HG03045 (cell line): ENCODE measurements around the gene TOMM5.
A peak's percentile ranks its signal among the peaks of the same experiment; 100 is the strongest.

ENCODE experiments used
- ATAC-seq: cut with Tn5 transposase; IDR thresholded peaks from one replicate; pipeline ENCODE4 v1.9.1; 2021; ENCODE audit warnings: mild to moderate bottlenecking, moderate library complexity; ENCODE audit not compliant: unreplicated experiment

TOMM5 gene

GRCh38 chr9:37592108-37592951 lies at the start of gene TOMM5:
Gene TOMM5 (minus strand): TSS chr9:37592597. CDS start chr9:37592532, 65 bp downstream.
- ATAC-seq = peak; percentile 93

GRCh38 chr9:37641331-37641730 lies 48.9 kb upstream of the TOMM5 start:
- ATAC-seq = no peak

- ATAC-seq = no peak
These were observed 47.8 kb upstream of the TOMM5 start for GRCh38 chr9:37640246-37640645.

GRCh38 chr9:37639841-37640240 lies 47.4 kb upstream of the TOMM5 start:
- ATAC-seq = no peak

GRCh38 chr9:37639109-37639762 lies 46.8 kb upstream of the TOMM5 start:
- ATAC-seq = no peak

GRCh38 chr9:37636511-37637448 lies 44.4 kb upstream of the TOMM5 start:
- ATAC-seq = no peak

GRCh38 chr9:37635808-37636207 lies 43.4 kb upstream of the TOMM5 start:
- no peak for ATAC-seq

- no peak for ATAC-seq
These were observed 40.1 kb upstream of the TOMM5 start for GRCh38 chr9:37632479-37632878.

- no peak for ATAC-seq
These were observed 34.4 kb upstream of the TOMM5 start for GRCh38 chr9:37626708-37627292.

GRCh38 chr9:37625758-37626147 lies 33.4 kb upstream of the TOMM5 start:
- no peak for ATAC-seq

GRCh38 chr9:37625036-37625757 lies 32.8 kb upstream of the TOMM5 start:
- no peak for ATAC-seq

GRCh38 chr9:37624073-37624472 lies 31.7 kb upstream of the TOMM5 start:
- ATAC-seq = no peak

- ATAC-seq = no peak
These were observed 30.9 kb upstream of the TOMM5 start for GRCh38 chr9:37623267-37623666.

- ATAC-seq = no peak
These were observed 30.1 kb upstream of the TOMM5 start for GRCh38 chr9:37622462-37622861.

- no peak for ATAC-seq
These were observed 29.1 kb upstream of the TOMM5 start for GRCh38 chr9:37621273-37622121.

- no peak for ATAC-seq
These were observed 28.0 kb upstream of the TOMM5 start for GRCh38 chr9:37620396-37620795.

GRCh38 chr9:37619806-37620205 lies 27.4 kb upstream of the TOMM5 start:
- no peak for ATAC-seq

- no peak for ATAC-seq
These were observed 26.4 kb upstream of the TOMM5 start for GRCh38 chr9:37618817-37619216.

- no peak for ATAC-seq
These were observed 25.4 kb upstream of the TOMM5 start for GRCh38 chr9:37617832-37618231.
